HG03064 (cell line): ENCODE data around the gene CD302.
"Not testable (repeated sequence)": the region's sequence is repeated elsewhere in the genome, so short reads cannot be mapped to it uniquely, and the experiment has no call there.

Source experiments
- ATAC-seq: cut with Tn5 transposase; IDR thresholded peaks from one replicate; pipeline ENCODE4 v1.9.1; 2021; ENCODE audit warnings: low read depth; ENCODE audit not compliant: unreplicated experiment

The CD302 gene

GRCh38 chr2:159795841-159796690, 1.9 kb downstream of the CD302 start:
- ATAC-seq, result no peak

GRCh38 chr2:159793326-159793725, 4.7 kb downstream of the CD302 start:
- ATAC-seq, result no peak

GRCh38 chr2:159792599-159792998, 5.4 kb downstream of the CD302 start:
- no peak for ATAC-seq

- ATAC-seq, result no peak
These were observed 6.0 kb downstream of the CD302 start for GRCh38 chr2:159792036-159792435.

- ATAC-seq, result no peak
These were observed 7.7 kb downstream of the CD302 start for GRCh38 chr2:159790323-159790722.

- ATAC-seq, result no peak
These were observed 9.8 kb downstream of the CD302 start for GRCh38 chr2:159788253-159788652.

- not testable (repeated sequence) for ATAC-seq
These were observed 10.4 kb downstream of the CD302 start for GRCh38 chr2:159787647-159788046.

GRCh38 chr2:159786938-159787337, 11.1 kb downstream of the CD302 start:
- no peak for ATAC-seq

GRCh38 chr2:159785195-159785594, 12.8 kb downstream of the CD302 start:
- no peak for ATAC-seq

- ATAC-seq, result not testable (repeated sequence)
These were observed 13.3 kb downstream of the CD302 start for GRCh38 chr2:159784744-159785143.

- ATAC-seq, result no peak
These were observed 14.5 kb downstream of the CD302 start for GRCh38 chr2:159783556-159783955.

GRCh38 chr2:159776321-159776720, 21.7 kb downstream of the CD302 start:
- ATAC-seq, result no peak

- no peak for ATAC-seq
These were observed 23.0 kb downstream of the CD302 start for GRCh38 chr2:159775021-159775420.

GRCh38 chr2:159774370-159774990, 23.5 kb downstream of the CD302 start:
- no peak for ATAC-seq

- no peak for ATAC-seq
These were observed 24.1 kb downstream of the CD302 start for GRCh38 chr2:159773886-159774285.

- no peak for ATAC-seq
These were observed 24.6 kb downstream of the CD302 start for GRCh38 chr2:159773426-159773825.

- no peak for ATAC-seq
These were observed 28.9 kb downstream of the CD302 start for GRCh38 chr2:159769147-159769546.

- no peak for ATAC-seq
These were observed 35.9 kb downstream of the CD302 start for GRCh38 chr2:159762075-159762474.

- ATAC-seq, result no peak
These were observed 37.7 kb downstream of the CD302 start for GRCh38 chr2:159760326-159760725.

GRCh38 chr2:159759577-159759976, 38.4 kb downstream of the CD302 start:
- no peak for ATAC-seq

- no peak for ATAC-seq
These were observed 39.3 kb downstream of the CD302 start for GRCh38 chr2:159758686-159759085.

- ATAC-seq, result no peak
These were observed 39.8 kb downstream of the CD302 start for GRCh38 chr2:159758239-159758638.
